OCI-M2 (cell line): ENCODE data around the gene MRPL58.
A peak's percentile ranks its signal among the peaks of the same experiment; 100 is the strongest.
"Not testable (repeated sequence)": the region's sequence is repeated elsewhere in the genome, so short reads cannot be mapped to it uniquely, and the experiment has no call there.

Source experiments
- DNase-seq: peaks from one replicate; lab custom pipeline; 2025; ENCODE audit not compliant: unreplicated experiment; lab: John Stamatoyannopoulos, UW

MRPL58 gene

GRCh38 chr17:74987418-74987908 is 25.0 kb upstream of the MRPL58 start, which contains the start of gene CDR2L:
TSS of gene CDR2L (plus strand) at chr17:74987632. CDS start at chr17:74988044, 412 bp downstream.
- DNase-seq, result peak; percentile 73

DNA sequence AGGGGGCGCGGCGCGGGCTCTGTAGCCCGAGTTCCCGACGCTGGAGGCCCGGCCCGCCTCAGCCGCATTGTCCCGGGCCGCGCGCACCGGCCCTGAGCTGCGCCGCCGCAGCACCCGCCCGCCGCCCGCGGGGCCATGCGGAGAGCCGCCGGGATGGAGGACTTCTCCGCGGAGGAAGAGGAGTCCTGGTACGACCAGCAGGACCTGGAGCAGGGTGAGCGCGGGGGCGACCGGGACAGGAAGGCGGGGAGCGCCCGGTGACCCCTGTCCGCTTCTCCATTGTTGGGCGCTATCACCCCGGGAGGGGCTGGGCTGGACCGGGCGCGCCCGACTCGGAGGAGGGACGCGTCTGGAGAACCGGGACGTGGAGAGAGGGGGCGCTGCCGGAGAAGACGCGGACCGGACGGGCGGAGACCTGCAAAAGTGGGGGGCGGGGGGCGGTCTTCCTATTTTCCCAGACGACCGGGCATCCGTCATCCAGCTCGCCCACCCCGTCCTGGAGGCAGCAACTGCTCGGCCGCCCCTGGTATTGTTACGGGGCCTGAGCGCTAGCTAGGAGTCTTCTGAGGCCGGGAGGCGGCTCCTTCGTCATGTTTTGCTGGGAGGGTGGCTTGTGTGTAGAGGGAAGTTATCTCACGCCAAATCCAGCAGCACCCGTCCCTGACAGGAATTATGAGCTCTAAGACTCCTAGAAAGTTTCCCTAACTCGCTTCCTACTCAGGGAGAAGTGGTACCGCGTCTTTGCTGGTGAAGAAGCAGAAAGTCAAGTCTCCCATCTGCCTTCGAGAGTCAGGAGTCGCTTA is 24.4 kb upstream of the MRPL58 start:
- DNase-seq, result no peak

GRCh38 chr17:74990581-74991105 is 21.8 kb upstream of the MRPL58 start:
- no peak for DNase-seq

DNA sequence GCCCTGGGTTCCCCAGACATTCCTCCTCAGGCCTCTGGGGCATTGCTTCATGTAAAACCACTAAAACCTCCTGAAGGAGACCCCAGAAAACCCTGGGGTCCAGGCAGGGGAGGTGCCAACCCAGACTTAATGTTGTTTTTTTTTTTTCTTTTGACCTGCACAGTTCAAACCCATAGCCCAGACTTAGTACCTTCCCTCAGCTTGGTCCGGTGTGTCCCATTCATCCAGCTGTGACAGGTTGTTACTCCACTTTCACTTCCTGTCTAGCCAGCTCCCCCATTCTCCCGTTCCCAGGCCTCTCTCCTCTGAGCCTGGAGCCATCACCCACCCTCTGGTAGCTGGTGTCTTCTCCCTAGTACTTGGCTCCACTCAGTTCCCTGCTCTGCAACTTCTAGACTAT is 20.2 kb upstream of the MRPL58 start:
- DNase-seq, result no peak

GRCh38 chr17:74994440-74994839 is 18.0 kb upstream of the MRPL58 start:
- no peak for DNase-seq

DNA sequence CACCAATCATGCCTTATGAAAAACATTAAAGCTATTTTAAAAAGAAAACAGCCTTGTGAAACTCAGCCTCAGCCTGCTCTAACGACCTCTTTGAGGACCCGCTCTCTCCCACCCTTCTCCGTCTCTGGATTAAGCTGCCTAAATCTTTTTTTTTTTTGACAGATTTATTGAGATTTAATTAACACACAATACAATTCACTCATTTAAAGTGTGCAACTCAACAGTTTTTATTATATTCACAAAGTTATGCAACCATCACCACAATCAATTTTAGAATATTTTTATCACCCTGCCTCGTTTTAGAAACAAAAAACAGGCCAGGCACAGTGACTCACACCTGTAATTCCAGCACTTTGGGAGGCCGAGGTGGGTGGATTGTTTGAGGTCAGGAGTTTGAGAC is 16.6 kb upstream of the MRPL58 start:
- no peak for DNase-seq

DNA sequence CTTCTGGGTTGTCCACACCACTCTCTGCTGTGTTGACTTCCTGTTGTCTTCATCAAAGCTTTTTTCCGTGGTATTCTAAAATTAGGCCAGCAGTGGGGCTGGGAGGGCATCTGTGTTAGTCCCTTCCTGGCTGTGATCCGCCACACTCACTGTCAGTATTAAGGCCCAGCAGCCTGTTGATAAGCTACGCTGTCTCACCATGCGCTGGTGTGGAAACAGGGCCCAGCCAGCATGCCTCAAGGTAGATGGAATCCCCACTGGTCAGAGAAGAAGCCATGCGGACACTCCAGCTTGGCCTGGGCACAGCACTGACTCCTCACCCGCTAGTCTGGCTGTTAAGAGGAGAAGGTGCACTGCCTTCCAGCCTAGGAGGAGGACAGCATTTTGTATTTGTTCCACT is 13.7 kb upstream of the MRPL58 start:
- DNase-seq, result no peak

DNA sequence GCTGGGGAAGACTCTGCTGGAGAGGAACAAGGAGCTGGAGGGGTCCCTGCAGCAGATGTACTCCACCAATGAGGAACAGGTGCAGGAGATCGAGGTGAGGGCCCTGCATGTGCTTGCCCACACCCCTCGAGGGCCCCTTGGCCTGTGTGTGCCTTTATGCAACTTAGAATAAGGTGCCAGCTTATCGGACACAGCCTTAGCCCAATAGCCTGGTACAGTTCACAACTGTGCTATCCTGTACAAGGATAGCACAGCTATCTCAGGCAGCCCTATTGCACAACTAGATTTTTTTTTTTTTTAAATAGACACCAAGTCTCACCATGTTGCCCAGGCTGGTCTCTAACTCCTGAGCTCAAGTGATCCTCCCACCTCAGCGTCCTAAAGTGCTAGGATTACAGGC is 12.9 kb upstream of the MRPL58 start:
- no peak for DNase-seq

DNA sequence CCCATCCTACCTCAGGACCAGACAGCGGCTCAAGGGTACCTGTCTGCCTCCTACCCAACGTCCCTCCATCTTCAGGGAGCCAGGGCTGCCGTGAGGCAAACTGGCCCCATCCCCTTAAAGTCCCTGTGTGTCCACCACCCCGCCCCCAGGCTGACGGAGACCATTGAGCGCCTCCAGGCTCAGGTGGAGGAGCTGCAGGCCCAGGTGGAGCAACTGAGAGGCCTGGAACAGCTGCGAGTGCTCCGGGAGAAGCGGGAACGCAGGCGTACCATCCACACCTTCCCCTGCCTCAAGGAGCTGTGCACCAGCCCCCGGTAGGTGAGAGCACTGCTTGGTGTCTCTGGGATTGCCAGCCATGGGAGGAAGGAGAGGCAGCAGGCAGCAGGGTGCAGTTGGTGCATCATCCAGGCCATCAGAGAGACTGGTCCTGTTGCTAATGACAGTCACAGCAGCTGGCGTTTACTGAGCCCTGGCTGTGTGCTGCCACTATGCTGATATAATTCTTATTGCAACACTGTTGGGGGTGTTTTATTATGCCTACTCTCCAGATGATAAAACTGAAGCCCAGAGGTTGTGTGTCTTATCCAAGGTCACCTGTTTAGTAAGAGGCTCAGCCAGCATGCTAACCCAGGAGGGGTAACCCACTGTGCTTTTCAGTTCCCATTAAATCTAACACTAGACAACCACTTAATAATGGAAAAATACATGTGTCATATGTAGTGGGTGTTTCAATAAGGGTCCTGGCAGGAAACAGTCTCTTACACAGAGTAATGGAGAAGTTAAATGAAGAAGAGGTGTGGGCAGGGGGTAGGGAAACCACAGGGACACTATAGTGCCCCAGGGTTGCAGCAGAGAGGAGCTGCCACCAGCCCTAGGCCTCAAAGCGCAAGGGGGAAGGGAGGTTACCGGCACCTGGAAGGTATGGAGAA is 10.3 kb upstream of the MRPL58 start:
- DNase-seq, result no peak

- no peak for DNase-seq
Observed at GRCh38 chr17:75003070-75003956, 9.2 kb upstream of the MRPL58 start.

DNA sequence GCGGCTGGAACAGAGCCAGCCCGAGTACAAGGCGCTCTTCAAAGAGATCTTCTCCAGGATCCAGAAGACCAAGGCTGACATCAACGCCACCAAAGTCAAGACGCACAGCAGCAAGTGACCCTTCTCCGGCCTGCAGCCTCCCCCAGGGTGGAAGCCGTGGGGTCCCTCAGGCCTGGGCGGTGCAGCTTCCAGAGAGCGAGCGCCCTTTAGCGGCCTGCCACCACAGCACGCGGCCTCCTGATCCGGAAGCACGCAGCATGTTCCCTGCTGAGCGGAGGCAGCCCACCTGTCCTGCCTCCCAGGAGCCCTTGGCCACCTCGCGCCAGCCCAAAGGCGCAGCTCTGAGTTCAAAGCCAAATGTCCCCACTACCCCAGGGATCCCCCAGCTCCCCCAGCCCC is 8.5 kb upstream of the MRPL58 start:
- DNase-seq, result no peak

- DNase-seq, result no peak
Observed at GRCh38 chr17:75004371-75004770, 8.1 kb upstream of the MRPL58 start.

GRCh38 chr17:75005291-75005690 is 7.2 kb upstream of the MRPL58 start:
- no peak for DNase-seq

DNA sequence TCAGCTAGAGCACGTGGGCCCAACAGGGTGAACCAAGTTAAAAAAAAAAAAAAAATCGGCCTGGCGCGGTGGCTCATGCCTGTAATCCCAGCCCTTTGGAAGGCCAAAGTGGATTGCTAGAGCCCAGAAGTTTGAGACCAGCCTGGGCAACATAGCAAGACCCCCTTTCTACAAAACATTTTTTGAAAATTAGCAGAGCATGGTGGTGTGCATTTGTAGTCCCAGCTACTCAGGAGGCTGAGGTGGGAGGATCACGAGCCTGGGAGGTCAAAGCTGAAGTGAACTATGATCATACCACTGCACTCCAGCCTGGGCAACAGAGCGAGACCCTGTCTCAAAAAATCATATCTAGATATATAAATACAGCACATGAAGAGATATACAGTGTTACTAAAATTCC is 6.4 kb upstream of the MRPL58 start:
- DNase-seq, result not testable (repeated sequence)

DNA sequence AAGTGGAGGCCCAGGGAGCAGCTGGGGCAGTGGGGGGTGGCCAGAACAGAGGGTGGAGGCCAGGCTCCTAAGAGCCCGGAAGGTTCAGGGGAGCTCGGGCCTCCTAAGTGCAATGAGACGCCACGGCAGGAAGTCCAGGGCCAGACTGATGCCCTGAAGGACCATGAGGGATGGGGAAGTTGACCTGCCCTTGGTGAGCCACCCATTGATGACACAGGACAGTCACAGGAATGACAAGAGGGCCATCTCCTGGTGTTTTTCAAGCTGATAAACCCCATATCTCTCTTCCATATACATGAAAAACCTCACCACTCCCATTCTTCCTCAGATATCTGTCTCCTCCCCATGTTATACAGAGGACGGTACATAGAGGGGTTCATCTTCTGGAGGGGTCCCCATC is 5.8 kb upstream of the MRPL58 start:
- no peak for DNase-seq

DNA sequence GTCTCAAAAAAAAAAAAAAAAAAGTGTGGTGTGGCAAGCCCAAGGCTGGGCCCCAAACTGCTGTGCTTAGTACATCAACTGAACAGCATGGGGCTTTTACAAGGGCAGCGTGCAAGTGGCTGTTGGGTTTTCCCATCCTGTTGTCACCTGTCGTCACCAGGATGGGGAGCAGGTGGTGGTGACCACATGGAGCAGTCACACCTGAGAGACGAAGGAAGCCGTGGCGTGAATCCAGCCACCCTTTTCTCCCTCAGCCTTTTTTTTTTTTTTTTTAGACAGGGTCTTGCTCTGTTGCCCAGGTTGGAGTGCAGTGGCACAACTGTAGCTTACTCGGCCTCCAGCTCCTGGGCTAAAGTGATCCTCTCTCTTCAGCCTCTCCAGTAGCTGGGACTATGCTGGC is 4.1 kb upstream of the MRPL58 start:
- DNase-seq, result no peak

DNA sequence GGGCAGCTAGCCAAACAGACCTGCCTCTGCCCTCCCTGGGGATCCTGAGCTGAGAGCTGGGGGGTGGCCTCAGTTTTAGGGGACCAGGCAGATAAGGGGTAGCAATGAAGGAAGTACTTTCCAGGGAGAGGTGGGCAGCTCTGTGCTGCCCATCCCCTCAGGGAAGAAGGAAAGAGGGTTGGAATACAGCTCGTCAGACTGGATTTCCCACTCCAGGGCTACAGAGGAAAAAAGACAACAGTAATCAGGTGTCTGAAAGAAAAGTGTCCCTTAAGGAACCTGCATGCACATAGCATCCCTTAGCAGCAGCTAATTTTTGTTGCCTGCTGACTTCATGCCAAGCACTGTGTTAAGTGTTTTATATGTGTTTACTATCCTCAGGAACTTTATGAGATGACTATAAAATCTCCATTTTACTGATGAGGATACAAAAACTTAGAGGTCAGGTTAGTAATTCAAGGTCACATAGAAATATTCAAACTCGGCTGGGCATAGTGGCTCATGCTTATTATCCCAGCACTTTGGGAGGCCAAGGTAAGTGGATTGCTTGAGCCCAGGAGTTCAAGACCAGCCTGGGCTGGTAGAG is 3.2 kb upstream of the MRPL58 start:
- DNase-seq, result no peak

GRCh38 chr17:75010683-75011400 is 1.6 kb upstream of the MRPL58 start:
- DNase-seq, result no peak

- no peak for DNase-seq
Observed at GRCh38 chr17:75011401-75012095, 922 bp upstream of the MRPL58 start.
